PFSK-1 (cell line): Measurements from ENCODE around the gene CCDC38.

Source experiments
- FOXP2 ChIP-seq: optimal IDR thresholded peaks from 2 replicates; pipeline ENCODE3; 2011; ENCODE audit warnings: borderline replicate concordance, control low read depth, inconsistent platforms; ENCODE audit not compliant: insufficient read depth; ENCODE audit errors: extremely low read length, extremely low read depth
- POLR2AphosphoS5 ChIP-seq: IDR thresholded peaks from 2 replicates; pipeline ENCODE4 v1.6.1; 2012; ENCODE audit warnings: low read depth, mild to moderate bottlenecking, control low read depth, low read length, moderate library complexity
- SIN3A ChIP-seq: IDR thresholded peaks from 2 replicates; pipeline ENCODE4 v1.6.1; 2012; ENCODE audit warnings: mild to moderate bottlenecking, low read length, moderate library complexity, borderline replicate concordance; ENCODE audit not compliant: insufficient read depth
- TAF1 ChIP-seq: IDR thresholded peaks from 2 replicates; pipeline ENCODE4 v1.6.1; 2012; ENCODE audit warnings: low read length, control low read depth, borderline replicate concordance; ENCODE audit not compliant: insufficient read depth
- TF ChIP-seq, protein P1 (sequence below), 2 experiments: IDR thresholded peaks; 2 replicates each; pipeline versions ENCODE4 v1.6.1 to v1.8.0; 2011 to 2012; ENCODE audit warnings: low read depth in 2 of 2, low read length in 2 of 2, control low read depth in 1 of 2, inconsistent platforms in 1 of 2, mild to moderate bottlenecking in 1 of 2, moderate library complexity in 1 of 2; ENCODE audit not compliant: insufficient read depth in 1 of 2

The CCDC38 gene

DNA sequence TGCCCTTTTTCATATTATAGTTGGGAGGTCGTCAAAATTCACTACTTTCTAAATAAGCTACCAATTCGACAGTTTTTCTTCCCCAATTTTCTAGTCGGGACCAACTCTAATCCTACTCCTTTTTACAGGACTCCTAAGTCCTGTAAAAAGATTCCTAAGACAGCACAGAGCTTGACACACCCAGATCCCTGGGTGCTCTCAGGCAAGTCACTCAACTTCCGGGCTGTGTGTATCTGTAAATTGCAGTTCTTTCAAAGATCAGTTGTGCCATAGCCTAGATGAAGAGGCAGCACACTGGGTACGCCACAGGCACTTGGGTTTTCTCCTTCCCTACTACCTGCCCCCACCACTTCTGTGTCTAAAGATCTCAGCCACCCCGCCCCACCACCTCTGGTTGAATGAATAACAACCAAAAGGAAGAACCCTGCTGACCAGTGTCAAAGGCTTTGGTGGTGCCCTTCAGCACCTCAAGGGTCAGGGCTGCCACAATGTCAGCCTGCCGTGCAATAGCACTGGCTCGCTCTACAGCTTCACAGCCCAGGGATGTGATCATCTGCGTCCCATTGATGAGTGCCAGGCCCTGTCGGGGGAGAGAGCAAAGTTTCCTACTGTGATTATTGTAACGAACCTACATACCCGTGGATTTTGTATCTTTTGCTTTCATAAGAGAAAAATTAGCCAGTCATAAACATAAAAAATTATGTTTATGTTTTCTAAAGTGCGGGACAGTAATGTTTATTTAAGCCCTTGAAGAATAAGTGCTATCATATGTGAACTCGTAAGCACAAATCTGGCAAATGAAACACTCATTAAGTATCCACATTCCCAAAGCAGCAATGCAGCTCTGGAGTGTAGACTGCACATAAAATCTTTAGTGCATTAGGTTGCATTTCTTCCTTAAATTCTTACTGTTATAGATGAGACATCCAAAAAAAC lies 44.5 kb upstream of the CCDC38 start:
- TF ChIP-seq SIN3A (no peak), POLR2AphosphoS5 (no peak), FOXP2 (no peak), TAF1 (no peak)
- TF ChIP-seq, protein P1, sequence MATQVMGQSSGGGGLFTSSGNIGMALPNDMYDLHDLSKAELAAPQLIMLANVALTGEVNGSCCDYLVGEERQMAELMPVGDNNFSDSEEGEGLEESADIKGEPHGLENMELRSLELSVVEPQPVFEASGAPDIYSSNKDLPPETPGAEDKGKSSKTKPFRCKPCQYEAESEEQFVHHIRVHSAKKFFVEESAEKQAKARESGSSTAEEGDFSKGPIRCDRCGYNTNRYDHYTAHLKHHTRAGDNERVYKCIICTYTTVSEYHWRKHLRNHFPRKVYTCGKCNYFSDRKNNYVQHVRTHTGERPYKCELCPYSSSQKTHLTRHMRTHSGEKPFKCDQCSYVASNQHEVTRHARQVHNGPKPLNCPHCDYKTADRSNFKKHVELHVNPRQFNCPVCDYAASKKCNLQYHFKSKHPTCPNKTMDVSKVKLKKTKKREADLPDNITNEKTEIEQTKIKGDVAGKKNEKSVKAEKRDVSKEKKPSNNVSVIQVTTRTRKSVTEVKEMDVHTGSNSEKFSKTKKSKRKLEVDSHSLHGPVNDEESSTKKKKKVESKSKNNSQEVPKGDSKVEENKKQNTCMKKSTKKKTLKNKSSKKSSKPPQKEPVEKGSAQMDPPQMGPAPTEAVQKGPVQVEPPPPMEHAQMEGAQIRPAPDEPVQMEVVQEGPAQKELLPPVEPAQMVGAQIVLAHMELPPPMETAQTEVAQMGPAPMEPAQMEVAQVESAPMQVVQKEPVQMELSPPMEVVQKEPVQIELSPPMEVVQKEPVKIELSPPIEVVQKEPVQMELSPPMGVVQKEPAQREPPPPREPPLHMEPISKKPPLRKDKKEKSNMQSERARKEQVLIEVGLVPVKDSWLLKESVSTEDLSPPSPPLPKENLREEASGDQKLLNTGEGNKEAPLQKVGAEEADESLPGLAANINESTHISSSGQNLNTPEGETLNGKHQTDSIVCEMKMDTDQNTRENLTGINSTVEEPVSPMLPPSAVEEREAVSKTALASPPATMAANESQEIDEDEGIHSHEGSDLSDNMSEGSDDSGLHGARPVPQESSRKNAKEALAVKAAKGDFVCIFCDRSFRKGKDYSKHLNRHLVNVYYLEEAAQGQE (IDR thresholded peaks at IDR 0.05; ENCODE audit: insufficient read depth in 1 of 2, low read depth in 2 of 2, low read length in 2 of 2) = no peak

DNA sequence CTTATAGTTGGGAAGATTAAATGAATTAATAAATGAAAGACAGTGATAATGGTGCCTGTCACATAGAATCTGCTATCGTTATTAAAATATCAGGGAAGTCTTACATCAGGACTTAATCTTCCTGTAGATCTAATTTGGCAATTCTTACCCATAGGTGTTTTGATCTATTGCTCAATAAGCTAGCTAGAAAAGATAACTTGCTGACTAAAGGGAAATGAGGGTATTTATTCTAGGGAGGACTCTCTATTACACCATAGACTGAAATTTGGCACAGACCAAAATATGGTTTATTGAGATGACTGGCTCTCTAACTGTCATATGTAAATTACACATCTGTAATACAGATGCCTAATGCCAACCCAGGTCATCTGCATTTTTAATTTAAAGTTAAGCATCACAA lies 42.3 kb upstream of the CCDC38 start:
- TF ChIP-seq TAF1 = no peak
- no peak for TF ChIP-seq FOXP2
- TF ChIP-seq POLR2AphosphoS5 = no peak
- TF ChIP-seq, protein P1 (IDR thresholded peaks at IDR 0.05; ENCODE audit: insufficient read depth in 1 of 2, low read depth in 2 of 2, low read length in 2 of 2) = no peak
- no peak for TF ChIP-seq SIN3A

DNA sequence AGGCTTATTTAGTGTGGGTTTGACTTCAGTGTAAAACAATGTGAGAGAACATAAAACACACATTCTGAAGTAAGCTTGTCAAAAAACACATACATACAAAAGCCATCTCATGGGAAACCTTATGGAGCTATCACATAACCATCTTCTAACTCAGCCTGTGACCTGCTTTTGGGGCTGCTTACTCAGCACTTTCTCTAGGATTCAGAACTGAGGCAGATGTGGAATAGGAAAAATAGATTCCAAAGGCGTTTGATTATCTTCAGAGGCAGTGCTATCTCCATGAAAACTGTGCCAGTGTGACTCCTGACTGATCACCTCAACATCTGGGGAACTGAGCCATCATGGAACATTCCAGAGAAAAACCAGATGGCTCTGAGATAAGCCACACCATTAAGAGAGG lies 40.2 kb upstream of the CCDC38 start:
- TF ChIP-seq FOXP2 (no peak), POLR2AphosphoS5 (no peak), TAF1 (no peak)
- TF ChIP-seq, protein P1 (IDR thresholded peaks at IDR 0.05; ENCODE audit: insufficient read depth in 1 of 2, low read depth in 2 of 2, low read length in 2 of 2) = no peak

DNA sequence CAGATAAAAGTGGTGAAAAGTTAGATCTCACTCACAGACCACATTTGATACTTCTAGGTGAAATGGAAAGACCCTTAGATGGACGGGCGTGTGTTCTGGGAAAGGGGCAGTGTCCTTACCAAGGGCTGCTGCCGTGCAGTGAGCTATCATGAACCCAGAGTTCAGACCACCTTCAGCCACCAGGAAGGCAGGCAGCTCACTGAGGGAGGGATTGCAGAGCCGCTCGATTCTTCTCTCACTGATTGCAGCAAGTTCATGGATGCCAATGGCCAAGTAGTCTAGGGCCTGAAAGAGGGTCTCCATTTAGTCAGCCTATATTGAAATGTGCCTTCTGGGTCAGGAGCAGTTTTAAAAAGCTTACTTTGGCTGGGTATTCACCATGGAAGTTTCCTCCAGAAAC lies 38.0 kb upstream of the CCDC38 start:
- no peak for TF ChIP-seq SIN3A

DNA sequence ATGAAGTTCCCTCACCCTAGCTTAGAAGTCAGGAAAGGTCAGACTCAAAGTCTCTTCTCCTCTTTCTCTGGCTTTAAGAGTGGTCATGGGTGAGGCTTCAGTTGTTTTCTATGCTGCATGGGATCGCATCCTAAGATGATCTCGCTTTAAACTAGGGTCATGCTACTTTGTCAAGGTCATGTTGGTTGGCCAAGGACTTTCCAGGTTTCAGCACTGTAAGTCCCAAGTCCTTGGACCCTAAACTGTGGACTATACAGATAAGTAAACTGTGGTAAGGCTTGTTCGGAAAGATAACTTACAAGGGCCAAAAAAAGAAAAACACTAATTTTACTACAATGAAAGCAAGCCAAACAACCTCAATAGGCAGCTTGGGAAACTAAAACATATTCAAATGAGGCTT lies 36.4 kb upstream of the CCDC38 start:
- no peak for TF ChIP-seq FOXP2
- TF ChIP-seq, protein P1 (IDR thresholded peaks at IDR 0.05; ENCODE audit: insufficient read depth in 1 of 2, low read depth in 2 of 2, low read length in 2 of 2) = no peak
- TF ChIP-seq POLR2AphosphoS5 = no peak
- TF ChIP-seq SIN3A = no peak
- TF ChIP-seq TAF1 = no peak
